ENCODE results near the gene ADAMTS3.

DNA sequence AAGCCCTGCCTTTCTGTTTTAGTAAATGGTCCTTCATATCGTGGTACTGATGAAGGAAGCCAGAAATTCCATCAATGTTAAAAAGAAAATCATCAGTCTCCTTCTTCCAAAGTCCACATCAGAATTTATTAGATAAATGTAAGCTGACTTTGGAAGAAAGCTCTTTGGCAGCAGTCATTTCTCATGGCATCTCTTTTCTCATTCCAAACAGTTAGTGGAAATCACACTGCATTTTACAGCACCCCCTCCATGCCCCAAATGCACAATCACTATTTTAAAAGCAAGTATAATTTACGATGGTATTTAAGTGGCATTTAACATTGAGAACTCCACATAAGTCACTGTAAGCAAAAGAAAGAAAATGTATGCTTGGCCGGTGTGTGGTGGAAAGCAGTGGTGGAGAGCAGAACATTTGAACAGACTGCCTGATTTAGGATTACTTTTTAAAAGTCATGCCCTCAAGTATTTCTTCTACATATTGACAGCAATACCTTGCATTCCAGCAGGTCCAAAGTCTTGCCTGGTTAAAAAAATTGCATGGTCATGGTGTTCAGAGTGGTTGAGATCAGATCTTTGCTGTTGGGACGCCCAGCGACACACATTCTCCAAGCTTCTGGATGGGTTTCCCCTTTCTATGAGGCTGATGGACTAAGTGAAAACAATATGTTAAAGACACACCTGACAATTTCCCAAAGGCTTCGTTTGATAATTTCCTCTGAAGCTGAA is 248.6 kb downstream of the ADAMTS3 start:
- TF ChIP-seq CTCF (IDR thresholded peaks at IDR 0.05; ENCODE audit: extremely low read depth in 1 of 2, insufficient read depth in 1 of 2, low read depth in 1 of 2, low read length in 2 of 2) (no peak), EZH2 (IDR thresholded peaks at IDR 0.05; ENCODE audit: borderline replicate concordance, low read depth, low read length, severe bottlenecking) (no peak), POLR2A (IDR thresholded peaks at IDR 0.05; ENCODE audit: low read depth, low read length) (no peak), JUN (IDR thresholded peaks at IDR 0.05; ENCODE audit: borderline replicate concordance, insufficient read depth, insufficient read length, low read depth) (no peak), MAX (IDR thresholded peaks at IDR 0.05; ENCODE audit: insufficient read depth, insufficient read length) (no peak), POLR2AphosphoS5 (IDR thresholded peaks at IDR 0.05; ENCODE audit: insufficient read depth, low read depth, low read length) (no peak), GATA2 (IDR thresholded peaks at IDR 0.05; ENCODE audit: insufficient read depth, insufficient read length, low read depth, low read length) (no peak)
